ENCODE results near the gene NFATC1. TPM values are rescaled to one million over a fixed set of nuclear protein-coding genes. Genes with fewer than 3 reads are reported as not detected.

The NFATC1 gene
- total RNA-seq, 4 donors from 2014 or later: 10.1 to 15.0 (median 12.7) TPM

GRCh38 chr18:79513381-79514081 is 117.8 kb downstream of the NFATC1 start:
- H3K27me3 ChIP-seq: no peaks in the 10 kb centered on the region
- no peaks in the 10 kb centered on the region for H3K9me3 ChIP-seq
- DNase-seq: no peak
- intact Hi-C loops (cut with DNase I): no loop called here
- H3K4me1 ChIP-seq: no peaks in the 10 kb centered on the region
- TF ChIP-seq CTCF (IDR thresholded peaks at IDR 0.05) (no peak), POLR2A (IDR thresholded peaks at IDR 0.05) (no peak)
- H3K36me3 ChIP-seq: no peaks in the 10 kb centered on the region
- H3K4me3 ChIP-seq (replicated peaks in 1 of 3): no peak overlapping the region
- WGBS, 2 donors: 94 to 97% methylated on average over 30 to 35 of the region's 36 CpGs
- H3K27ac ChIP-seq: no peak overlapping the region

GRCh38 chr18:79515331-79515730 is 119.6 kb downstream of the NFATC1 start:
- intact Hi-C loops (cut with DNase I): no loop called here

GRCh38 chr18:79515944-79516351 is 120.2 kb downstream of the NFATC1 start:
- intact Hi-C loops (cut with DNase I): no loop called here
- WGBS, 2 donors: 82 to 88% methylated on average over 22 of the region's 22 CpGs
- Histone ChIP-seq H3K4me1 (no peaks in the 10 kb centered on the region), H3K36me3 (no peaks in the 10 kb centered on the region), H3K9me3 (no peaks in the 10 kb centered on the region), H3K4me3 (replicated peaks in 1 of 3) (no peak overlapping the region), H3K27ac (no peak overlapping the region), H3K27me3 (no peaks in the 10 kb centered on the region)
- DNase-seq: no peak
- TF ChIP-seq CTCF (IDR thresholded peaks at IDR 0.05) (no peak), POLR2A (IDR thresholded peaks at IDR 0.05) (no peak)

More at GRCh38 chr18:79515331-79515730, 119.6 kb downstream of the NFATC1 start:
- TF ChIP-seq CTCF (IDR thresholded peaks at IDR 0.05) (no peak), POLR2A (IDR thresholded peaks at IDR 0.05) (no peak)
- no peaks in the 10 kb centered on the region for H3K9me3 ChIP-seq
- WGBS, 2 donors: 82 to 92% methylated on average over 7 to 8 of the region's 8 CpGs
- no peaks in the 10 kb centered on the region for H3K27me3 ChIP-seq
- H3K4me1 ChIP-seq: no peaks in the 10 kb centered on the region
- H3K4me3 ChIP-seq (replicated peaks in 1 of 3): no peak overlapping the region
- H3K27ac ChIP-seq: no peak overlapping the region
- DNase-seq: no peak
- no peaks in the 10 kb centered on the region for H3K36me3 ChIP-seq

- Histone ChIP-seq H3K4me3 (replicated peaks in 1 of 3) (no peak overlapping the region), H3K27me3 (no peaks in the 10 kb centered on the region), H3K27ac (no peak overlapping the region), H3K9me3 (no peaks in the 10 kb centered on the region), H3K36me3 (no peaks in the 10 kb centered on the region), H3K4me1 (no peaks in the 10 kb centered on the region)
- no peak for DNase-seq
- 94 to 96% methylated on average over 20 of the region's 20 CpGs for WGBS, 2 donors
- intact Hi-C loops (cut with DNase I): no loop called here
- TF ChIP-seq POLR2A (IDR thresholded peaks at IDR 0.05) (no peak), CTCF (IDR thresholded peaks at IDR 0.05) (no peak)
Measured at GRCh38 chr18:79516441-79516931, 120.8 kb downstream of the NFATC1 start.

- intact Hi-C loops (cut with DNase I): no loop called here
Measured at GRCh38 chr18:79517341-79517740, 121.6 kb downstream of the NFATC1 start.

More at GRCh38 chr18:79517341-79517740, 121.6 kb downstream of the NFATC1 start:
- TF ChIP-seq POLR2A (IDR thresholded peaks at IDR 0.05): no peak
- no peak for TF ChIP-seq CTCF (IDR thresholded peaks at IDR 0.05)
- WGBS, 2 donors: 71 to 74% methylated on average over 13 of the region's 13 CpGs
- Histone ChIP-seq H3K4me1 (no peaks in the 10 kb centered on the region), H3K27ac (no peak overlapping the region), H3K36me3 (no peaks in the 10 kb centered on the region), H3K27me3 (no peaks in the 10 kb centered on the region), H3K4me3 (replicated peaks in 1 of 3) (no peak overlapping the region), H3K9me3 (no peaks in the 10 kb centered on the region)
- no peak for DNase-seq

Data from thyroid gland (tissue), 4 donors.